ENCODE measurements around the gene LRRC38. TPM values are rescaled to one million over a fixed set of nuclear protein-coding genes. Genes with fewer than 3 reads are reported as not detected.
"Not testable (repeated sequence)": the region's sequence is repeated elsewhere in the genome, so short reads cannot be mapped to it uniquely, and the experiment has no call there.

Gene LRRC38, protein sequence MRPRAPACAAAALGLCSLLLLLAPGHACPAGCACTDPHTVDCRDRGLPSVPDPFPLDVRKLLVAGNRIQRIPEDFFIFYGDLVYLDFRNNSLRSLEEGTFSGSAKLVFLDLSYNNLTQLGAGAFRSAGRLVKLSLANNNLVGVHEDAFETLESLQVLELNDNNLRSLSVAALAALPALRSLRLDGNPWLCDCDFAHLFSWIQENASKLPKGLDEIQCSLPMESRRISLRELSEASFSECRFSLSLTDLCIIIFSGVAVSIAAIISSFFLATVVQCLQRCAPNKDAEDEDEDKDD
- not detected for total RNA-seq
- long read RNA-seq = 0 reads

DNA sequence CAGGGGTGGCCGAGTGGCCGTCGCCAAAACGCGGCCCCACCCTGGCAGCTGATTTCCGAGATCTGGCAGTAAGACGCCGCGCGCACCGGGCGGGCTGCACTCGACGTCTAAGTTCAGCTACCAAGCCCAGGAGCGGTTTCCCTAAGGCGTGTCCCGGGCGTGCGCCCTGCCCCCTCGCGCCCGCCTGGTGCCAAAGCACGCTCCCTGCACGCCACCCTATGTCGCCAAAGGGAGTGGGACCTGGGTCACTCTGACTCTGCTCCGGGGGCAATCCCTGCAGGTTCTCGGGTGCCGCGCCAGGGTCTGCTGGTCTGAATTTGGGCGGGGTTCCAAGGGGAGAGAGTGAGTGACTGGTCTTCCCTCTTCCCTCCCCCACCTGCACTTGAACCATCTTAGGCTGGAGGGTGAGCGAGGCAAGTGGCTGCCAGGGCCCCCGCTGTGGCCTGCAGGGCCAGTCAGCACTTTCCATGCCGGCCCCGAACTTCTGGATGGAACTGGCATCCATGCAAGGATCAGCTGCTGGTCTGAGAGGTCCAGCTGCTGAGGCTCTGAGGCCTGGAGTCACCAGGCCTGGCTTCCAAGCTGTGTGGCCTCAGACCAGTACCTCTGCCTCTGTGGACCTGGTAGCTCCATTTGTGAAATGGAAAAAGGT is at the start of gene LRRC38:
Gene LRRC38, minus strand, starts transcription at position 109 of the 652 bp plus-strand sequence. CDS start 410 bp downstream, outside the sequence.
- intact Hi-C loops (cut with DNase I) = no loop called here
- H3K27me3 ChIP-seq (ENCODE audit: low read depth) = peaks cover 55% of the 10 kb centered on the region
- DNase-seq (no peak), ATAC-seq (peak in 1 of 2 donors; percentile 42)
- H3K9me3 ChIP-seq = no peaks in the 10 kb centered on the region
- no peaks in the 10 kb centered on the region for H3K36me3 ChIP-seq
- no peaks in the 10 kb centered on the region for H3K4me1 ChIP-seq
- no peak within 1 kb of the TSS for H3K4me3 ChIP-seq
- TF ChIP-seq, protein P1, sequence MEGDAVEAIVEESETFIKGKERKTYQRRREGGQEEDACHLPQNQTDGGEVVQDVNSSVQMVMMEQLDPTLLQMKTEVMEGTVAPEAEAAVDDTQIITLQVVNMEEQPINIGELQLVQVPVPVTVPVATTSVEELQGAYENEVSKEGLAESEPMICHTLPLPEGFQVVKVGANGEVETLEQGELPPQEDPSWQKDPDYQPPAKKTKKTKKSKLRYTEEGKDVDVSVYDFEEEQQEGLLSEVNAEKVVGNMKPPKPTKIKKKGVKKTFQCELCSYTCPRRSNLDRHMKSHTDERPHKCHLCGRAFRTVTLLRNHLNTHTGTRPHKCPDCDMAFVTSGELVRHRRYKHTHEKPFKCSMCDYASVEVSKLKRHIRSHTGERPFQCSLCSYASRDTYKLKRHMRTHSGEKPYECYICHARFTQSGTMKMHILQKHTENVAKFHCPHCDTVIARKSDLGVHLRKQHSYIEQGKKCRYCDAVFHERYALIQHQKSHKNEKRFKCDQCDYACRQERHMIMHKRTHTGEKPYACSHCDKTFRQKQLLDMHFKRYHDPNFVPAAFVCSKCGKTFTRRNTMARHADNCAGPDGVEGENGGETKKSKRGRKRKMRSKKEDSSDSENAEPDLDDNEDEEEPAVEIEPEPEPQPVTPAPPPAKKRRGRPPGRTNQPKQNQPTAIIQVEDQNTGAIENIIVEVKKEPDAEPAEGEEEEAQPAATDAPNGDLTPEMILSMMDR (IDR thresholded peaks at IDR 0.05) = no peak
- no peak within 1 kb of the TSS for H3K27ac ChIP-seq

DNA sequence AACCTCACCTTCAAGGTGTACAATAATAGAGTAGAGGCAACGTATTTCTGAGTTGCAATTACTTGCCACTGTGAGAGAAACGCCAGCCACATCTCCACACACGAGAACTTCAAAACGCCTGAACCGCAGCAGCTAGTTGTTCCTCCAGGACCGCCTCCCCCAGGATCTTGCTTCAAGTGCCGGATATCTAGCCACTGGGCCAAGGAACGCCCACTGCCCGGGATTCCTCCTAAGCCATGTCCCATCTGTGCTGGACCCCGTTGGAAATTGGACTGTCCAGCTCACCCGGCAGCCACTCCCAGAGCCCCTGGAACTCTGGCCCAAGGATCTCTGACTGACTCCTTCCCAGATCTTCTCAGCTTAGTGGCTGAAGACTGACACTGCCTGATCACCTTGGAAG is 49.2 kb upstream of the LRRC38 start:
- DNase-seq; ATAC-seq; intact Hi-C loops (cut with DNase I); H3K36me3 ChIP-seq; H3K4me3 ChIP-seq; H3K27me3 ChIP-seq (ENCODE audit: low read depth); H3K4me1 ChIP-seq; H3K9me3 ChIP-seq; H3K27ac ChIP-seq: not testable (repeated sequence)

DNA sequence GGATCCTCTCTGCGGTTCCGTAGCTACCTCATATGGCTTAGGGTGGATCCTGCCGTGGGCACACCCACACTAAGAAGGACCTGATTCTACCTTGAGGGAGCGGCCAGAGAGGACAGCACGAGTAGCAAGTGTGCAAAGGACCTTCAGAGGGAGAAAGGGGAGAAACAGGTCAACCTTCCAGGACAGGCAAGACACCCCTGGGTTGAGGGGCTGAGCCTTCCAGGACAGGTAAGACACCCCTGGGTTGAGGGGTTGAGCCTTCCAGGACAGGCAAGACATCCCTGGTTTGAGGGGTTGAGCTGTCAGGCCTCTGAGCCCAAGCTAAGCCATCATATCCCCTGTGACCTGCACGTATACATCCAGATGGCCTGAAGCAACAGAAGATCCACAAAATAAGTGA is 46.7 kb upstream of the LRRC38 start:
- H3K4me3 ChIP-seq = no peak overlapping the region
- H3K4me1 ChIP-seq = no peaks in the 10 kb centered on the region
- intact Hi-C loops (cut with DNase I) = no loop called here
- TF ChIP-seq, protein P1 (IDR thresholded peaks at IDR 0.05) = no peak
- no peaks in the 10 kb centered on the region for H3K27me3 ChIP-seq (ENCODE audit: low read depth)
- no peak for DNase-seq
- H3K9me3 ChIP-seq = no peaks in the 10 kb centered on the region
- H3K36me3 ChIP-seq = no peaks in the 10 kb centered on the region
- no peak for ATAC-seq
- H3K27ac ChIP-seq = no peak overlapping the region

DNA sequence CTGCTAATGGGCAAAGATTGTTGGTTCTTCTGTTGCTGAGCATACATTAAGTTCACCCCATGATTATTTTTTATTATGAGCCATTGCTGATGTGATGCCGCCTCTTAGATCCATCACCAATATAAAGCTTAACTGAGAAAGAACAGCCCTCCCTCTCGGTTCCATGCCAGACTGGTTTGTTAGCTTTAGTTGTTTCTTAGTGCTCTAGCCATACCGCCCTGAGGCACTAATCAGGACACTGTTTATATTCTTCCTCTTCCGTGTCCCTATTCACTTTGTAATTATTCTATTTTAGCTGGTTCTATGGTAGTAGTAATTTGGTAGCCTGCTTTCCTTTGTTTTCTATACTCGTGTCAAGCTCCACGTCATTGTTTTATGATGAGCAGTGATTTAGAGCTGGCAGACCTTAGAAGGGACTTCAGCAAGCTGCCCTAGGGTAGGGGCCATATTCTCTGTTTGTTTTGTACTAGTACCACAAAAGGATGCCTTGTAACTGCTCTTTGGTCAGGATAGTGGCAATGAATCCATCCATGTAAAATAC is 42.5 kb upstream of the LRRC38 start:
- ATAC-seq (no peak), DNase-seq (no peak)
- Histone ChIP-seq H3K27ac (no peak overlapping the region), H3K36me3 (no peaks in the 10 kb centered on the region), H3K27me3 (ENCODE audit: low read depth) (no peaks in the 10 kb centered on the region), H3K4me1 (no peaks in the 10 kb centered on the region), H3K9me3 (no peaks in the 10 kb centered on the region), H3K4me3 (no peak overlapping the region)
- intact Hi-C loops (cut with DNase I) = no loop called here
- TF ChIP-seq, protein P1 (IDR thresholded peaks at IDR 0.05) = no peak

DNA sequence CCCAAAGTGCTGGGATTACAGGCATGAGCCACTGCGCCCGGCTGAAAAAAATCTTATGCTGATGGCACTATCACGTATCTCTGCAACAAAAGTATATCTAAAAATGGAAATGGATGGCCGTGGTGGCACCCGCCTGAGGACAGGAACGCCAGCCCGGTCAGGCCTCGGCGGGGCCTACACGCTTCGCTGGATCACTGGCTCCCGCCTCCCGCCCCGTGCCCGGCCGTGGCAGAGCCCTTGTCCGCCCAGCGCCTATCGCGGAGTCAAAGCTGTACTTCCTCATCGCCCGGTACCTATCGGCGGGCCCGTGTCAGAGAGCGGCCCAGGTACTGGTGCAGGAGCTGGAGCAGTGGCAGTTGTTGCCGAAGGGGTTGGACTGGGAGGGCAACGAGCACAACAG is 41.0 kb upstream of the LRRC38 start:
- Histone ChIP-seq H3K36me3 (no peaks in the 10 kb centered on the region), H3K9me3 (no peaks in the 10 kb centered on the region), H3K4me1 (no peaks in the 10 kb centered on the region), H3K27me3 (ENCODE audit: low read depth) (no peaks in the 10 kb centered on the region), H3K27ac (no peak overlapping the region), H3K4me3 (no peak overlapping the region)
- TF ChIP-seq, protein P1 (IDR thresholded peaks at IDR 0.05) = no peak
- intact Hi-C loops (cut with DNase I) = no loop called here
- DNase-seq (no peak), ATAC-seq (no peak)

DNA sequence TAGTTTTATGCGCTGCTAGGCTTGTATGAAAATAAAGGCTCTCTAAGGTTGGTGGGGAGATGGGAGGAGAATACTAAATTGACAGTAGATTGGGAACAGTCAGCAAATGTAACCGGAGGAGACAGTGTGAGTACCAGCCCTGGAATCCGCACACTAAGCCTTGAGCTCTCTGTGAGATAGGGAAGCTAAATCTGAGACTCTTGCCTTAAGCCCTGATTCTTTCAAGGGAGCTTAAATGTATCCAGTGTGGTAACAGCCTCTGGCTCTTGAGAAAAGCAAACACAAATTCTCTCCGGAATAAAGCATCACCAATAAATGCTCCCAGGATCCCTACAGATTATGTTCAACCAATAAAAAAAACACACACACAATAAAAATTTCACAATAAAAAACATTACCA is 36.9 kb upstream of the LRRC38 start:
- TF ChIP-seq, protein P1 (IDR thresholded peaks at IDR 0.05) = no peak
- Histone ChIP-seq H3K4me1 (no peaks in the 10 kb centered on the region), H3K27me3 (ENCODE audit: low read depth) (no peaks in the 10 kb centered on the region), H3K27ac (no peak overlapping the region), H3K9me3 (no peaks in the 10 kb centered on the region), H3K36me3 (no peaks in the 10 kb centered on the region), H3K4me3 (no peak overlapping the region)
- DNase-seq (no peak), ATAC-seq (no peak)
- intact Hi-C loops (cut with DNase I) = no loop called here

All from lower lobe of right lung (tissue), 2 donors.